ENCODE results near the gene DPH5.
"Not testable (repeated sequence)": the region's sequence is repeated elsewhere in the genome, so short reads cannot be mapped to it uniquely, and the experiment has no call there.

The DPH5 gene

GRCh38 chr1:101025657-101026429 is at the start of gene DPH5:
DPH5 (minus strand) TSS chr1:101025784; CDS start chr1:101025443, 341 bp downstream.
- DNase-seq (ENCODE audit: low read depth), result peak; percentile 96

GRCh38 chr1:101073836-101074235 is 48.3 kb upstream of the DPH5 start:
- DNase-seq (ENCODE audit: low read depth), result no peak

- DNase-seq (ENCODE audit: low read depth), result no peak
Observed at GRCh38 chr1:101071470-101071891, 45.9 kb upstream of the DPH5 start.

GRCh38 chr1:101069158-101069557 is 43.6 kb upstream of the DPH5 start:
- no peak for DNase-seq (ENCODE audit: low read depth)

- not testable (repeated sequence) for DNase-seq (ENCODE audit: low read depth)
Observed at GRCh38 chr1:101066937-101067335, 41.4 kb upstream of the DPH5 start.

- no peak for DNase-seq (ENCODE audit: low read depth)
Observed at GRCh38 chr1:101066260-101066936, 40.8 kb upstream of the DPH5 start.

- DNase-seq (ENCODE audit: low read depth), result no peak
Observed at GRCh38 chr1:101065575-101065974, 40.0 kb upstream of the DPH5 start.

GRCh38 chr1:101064697-101065096 is 39.1 kb upstream of the DPH5 start:
- no peak for DNase-seq (ENCODE audit: low read depth)

- DNase-seq (ENCODE audit: low read depth), result peak; percentile 12
Observed at GRCh38 chr1:101060992-101061391, 35.4 kb upstream of the DPH5 start.

- no peak for DNase-seq (ENCODE audit: low read depth)
Observed at GRCh38 chr1:101059945-101060542, 34.5 kb upstream of the DPH5 start.

GRCh38 chr1:101055623-101056022 is 30.0 kb upstream of the DPH5 start:
- no peak for DNase-seq (ENCODE audit: low read depth)

GRCh38 chr1:101051688-101052638 is 26.4 kb upstream of the DPH5 start:
- DNase-seq (ENCODE audit: low read depth), result no peak

- no peak for DNase-seq (ENCODE audit: low read depth)
Observed at GRCh38 chr1:101050869-101051268, 25.3 kb upstream of the DPH5 start.

- DNase-seq (ENCODE audit: low read depth), result no peak
Observed at GRCh38 chr1:101044749-101045148, 19.2 kb upstream of the DPH5 start.

- no peak for DNase-seq (ENCODE audit: low read depth)
Observed at GRCh38 chr1:101044259-101044658, 18.7 kb upstream of the DPH5 start.

GRCh38 chr1:101043776-101044175 is 18.2 kb upstream of the DPH5 start:
- DNase-seq (ENCODE audit: low read depth), result peak; percentile 80

GRCh38 chr1:101041300-101041699 is 15.7 kb upstream of the DPH5 start:
- no peak for DNase-seq (ENCODE audit: low read depth)

- no peak for DNase-seq (ENCODE audit: low read depth)
Observed at GRCh38 chr1:101040666-101041065, 15.1 kb upstream of the DPH5 start.

GRCh38 chr1:101039245-101039644 is 13.7 kb upstream of the DPH5 start:
- peak; percentile 54 for DNase-seq (ENCODE audit: low read depth)

- no peak for DNase-seq (ENCODE audit: low read depth)
Observed at GRCh38 chr1:101037316-101037715, 11.7 kb upstream of the DPH5 start.

GRCh38 chr1:101033017-101033416 is 7.4 kb upstream of the DPH5 start:
- DNase-seq (ENCODE audit: low read depth), result no peak

- not testable (repeated sequence) for DNase-seq (ENCODE audit: low read depth)
Observed at GRCh38 chr1:101032129-101032528, 6.5 kb upstream of the DPH5 start.
